Upper lobe of right lung (tissue), 1 donor: ENCODE results near the gene WWP2. TPM values are rescaled to one million over a fixed set of nuclear protein-coding genes. Genes with fewer than 3 reads are reported as not detected.

Experiments
- ATAC-seq: fragments of 200-7000 bp; cut with Tn5 transposase; one replicate; pipeline ENCODE4 v1.9.1; 2020; ENCODE audit warnings: mild to moderate bottlenecking, moderate library complexity
- DNase-seq: peaks from one replicate; pipeline ENCODE4 v3.0.0-alpha.2; 2020
- H3K27ac ChIP-seq: fragments of 200-600 bp; one replicate; pipeline ENCODE4 v1.8.0; 2022
- H3K27me3 ChIP-seq: fragments of 200-600 bp; one replicate; pipeline ENCODE4 v1.8.0; 2022; ENCODE audit warnings: mild to moderate bottlenecking
- H3K36me3 ChIP-seq: fragments of 200-600 bp; one replicate; pipeline ENCODE4 v1.8.0; 2022
- H3K4me1 ChIP-seq: fragments of 200-600 bp; one replicate; pipeline ENCODE4 v1.8.0; 2022
- H3K4me3 ChIP-seq: fragments of 200-600 bp; one replicate; pipeline ENCODE4 v1.8.0; 2022; ENCODE audit warnings: mild to moderate bottlenecking
- H3K9me3 ChIP-seq: fragments of 200-600 bp; one replicate; pipeline ENCODE4 v1.8.0; 2022
- intact Hi-C: fragments of 100-400 bp; cut with DNase I; formaldehyde crosslinking; loops from one replicate; pipeline ENCODE4 v1.11.0; 2022
- total RNA-seq: library from RNA; stranded (reverse); fragmentation: NEBNext Ultra II Directional; extraction: Animal tissue kit (Norgen Biotek cat#: 25700); gene quantifications from one replicate; pipeline ENCODE4 v1.2.1, GENCODE V29; 2021
- TF ChIP-seq, protein P1 (sequence below): fragments of 200-600 bp; IDR thresholded peaks from one replicate; pipeline ENCODE4 v1.8.0; 2022; ENCODE audit warnings: antibody characterized with exemption
- donor health status: DM: no; HTN: yes; CAD: no; lungs with severe emphysema.

WWP2 gene
- total RNA-seq, 1 donor from 2014 or later: 71.9 TPM

DNA sequence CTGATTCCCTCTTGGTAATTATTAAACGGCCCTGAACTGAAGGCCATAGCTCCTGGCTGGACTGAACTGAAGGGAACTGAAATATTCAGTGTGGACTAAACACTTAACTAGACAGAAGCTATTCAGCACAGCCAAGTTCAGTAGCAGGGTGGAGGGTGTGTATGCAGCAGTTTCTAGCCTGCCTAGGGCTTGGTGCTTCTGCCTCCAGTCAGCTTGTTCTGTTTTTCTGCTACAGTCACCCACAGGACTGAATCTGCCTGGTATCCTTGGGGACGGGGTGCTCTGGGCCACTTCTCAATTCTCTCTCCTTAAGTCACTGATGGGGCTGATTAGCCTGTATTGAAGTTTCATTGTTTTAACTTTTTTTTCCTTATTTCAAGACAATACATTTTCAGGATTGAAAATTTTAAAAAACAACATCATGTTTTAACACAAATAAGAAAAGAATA, 77.1 kb downstream of the WWP2 start:
- Histone ChIP-seq H3K9me3 (no peaks in the 10 kb centered on the region), H3K4me3 (no peak overlapping the region), H3K4me1 (peaks cover 21% of the 10 kb centered on the region), H3K27ac (peak overlapping the region; percentile 47), H3K27me3 (no peaks in the 10 kb centered on the region), H3K36me3 (peaks cover 27% of the 10 kb centered on the region)
- intact Hi-C loops: no loop called here
- ATAC-seq (peak; percentile 73), DNase-seq (no peak)
- TF ChIP-seq, protein P1, sequence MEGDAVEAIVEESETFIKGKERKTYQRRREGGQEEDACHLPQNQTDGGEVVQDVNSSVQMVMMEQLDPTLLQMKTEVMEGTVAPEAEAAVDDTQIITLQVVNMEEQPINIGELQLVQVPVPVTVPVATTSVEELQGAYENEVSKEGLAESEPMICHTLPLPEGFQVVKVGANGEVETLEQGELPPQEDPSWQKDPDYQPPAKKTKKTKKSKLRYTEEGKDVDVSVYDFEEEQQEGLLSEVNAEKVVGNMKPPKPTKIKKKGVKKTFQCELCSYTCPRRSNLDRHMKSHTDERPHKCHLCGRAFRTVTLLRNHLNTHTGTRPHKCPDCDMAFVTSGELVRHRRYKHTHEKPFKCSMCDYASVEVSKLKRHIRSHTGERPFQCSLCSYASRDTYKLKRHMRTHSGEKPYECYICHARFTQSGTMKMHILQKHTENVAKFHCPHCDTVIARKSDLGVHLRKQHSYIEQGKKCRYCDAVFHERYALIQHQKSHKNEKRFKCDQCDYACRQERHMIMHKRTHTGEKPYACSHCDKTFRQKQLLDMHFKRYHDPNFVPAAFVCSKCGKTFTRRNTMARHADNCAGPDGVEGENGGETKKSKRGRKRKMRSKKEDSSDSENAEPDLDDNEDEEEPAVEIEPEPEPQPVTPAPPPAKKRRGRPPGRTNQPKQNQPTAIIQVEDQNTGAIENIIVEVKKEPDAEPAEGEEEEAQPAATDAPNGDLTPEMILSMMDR: no peak

- peak; percentile 70 for DNase-seq
- peak overlapping the region; percentile 38 for H3K27ac ChIP-seq
- ATAC-seq: peak; percentile 63
- intact Hi-C loops: no loop called here
- peaks cover 27% of the 10 kb centered on the region for H3K36me3 ChIP-seq
- no peaks in the 10 kb centered on the region for H3K27me3 ChIP-seq
- H3K4me1 ChIP-seq: peaks cover 21% of the 10 kb centered on the region
- no peaks in the 10 kb centered on the region for H3K9me3 ChIP-seq
- TF ChIP-seq, protein P1: no peak
- H3K4me3 ChIP-seq: no peak overlapping the region
Observed at GRCh38 chr16:69839798-69840409, 77.8 kb downstream of the WWP2 start.

DNA sequence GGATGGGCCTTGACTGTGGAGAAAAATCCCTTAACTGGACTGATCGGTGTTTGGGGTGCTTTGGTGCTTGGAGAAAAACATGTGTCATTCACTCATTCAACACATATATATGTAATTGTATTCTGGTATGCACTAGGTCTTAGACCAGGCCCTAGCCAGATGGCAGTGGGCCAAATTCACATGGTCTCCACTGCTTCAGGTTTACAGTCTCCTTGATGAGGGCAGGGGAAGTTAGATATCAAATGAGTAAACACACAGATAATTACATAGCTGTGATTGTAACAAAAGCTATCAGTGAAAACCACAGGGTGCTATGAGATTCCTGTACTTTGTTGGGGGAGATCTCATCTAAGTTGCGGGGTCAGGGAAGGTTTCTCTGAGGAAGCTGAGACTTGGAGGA, 78.8 kb downstream of the WWP2 start:
- intact Hi-C loops: no loop called here
- Histone ChIP-seq H3K27ac (no peak overlapping the region), H3K36me3 (peaks cover 27% of the 10 kb centered on the region), H3K9me3 (no peaks in the 10 kb centered on the region), H3K27me3 (no peaks in the 10 kb centered on the region), H3K4me1 (peaks cover 21% of the 10 kb centered on the region), H3K4me3 (no peak overlapping the region)
- TF ChIP-seq, protein P1: no peak
- DNase-seq (no peak), ATAC-seq (peak; percentile 21)

GRCh38 chr16:69844441-69844840, 82.3 kb downstream of the WWP2 start:
- TF ChIP-seq, protein P1: no peak
- peaks cover 27% of the 10 kb centered on the region for H3K36me3 ChIP-seq
- DNase-seq: no peak

DNA sequence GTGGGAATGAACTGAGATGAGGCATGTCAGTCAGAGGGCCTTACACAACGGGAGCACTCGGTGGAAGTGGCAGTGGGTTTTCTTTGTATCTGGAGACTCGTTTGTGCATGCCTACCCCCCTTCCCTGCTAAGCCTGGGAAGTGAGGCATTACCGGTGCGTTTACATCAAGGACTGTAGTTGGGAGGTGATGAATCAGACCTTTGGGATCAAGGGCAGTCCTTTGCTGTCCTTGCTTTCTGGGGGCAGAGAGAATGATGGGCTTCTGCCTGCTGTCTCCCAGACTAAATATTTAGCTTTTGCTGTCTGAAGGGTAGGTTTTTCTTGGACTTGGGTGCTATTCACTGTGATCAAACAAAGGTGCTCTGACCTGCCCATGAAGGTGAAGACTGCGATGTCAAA, 83.0 kb downstream of the WWP2 start:
- Histone ChIP-seq H3K27me3 (no peaks in the 10 kb centered on the region), H3K9me3 (no peaks in the 10 kb centered on the region), H3K4me3 (no peak overlapping the region), H3K36me3 (peaks cover 27% of the 10 kb centered on the region), H3K27ac (no peak overlapping the region), H3K4me1 (peaks cover 17% of the 10 kb centered on the region)
- no peak for DNase-seq
- no peak for ATAC-seq
- TF ChIP-seq, protein P1: no peak
- intact Hi-C loops: no loop called here

More at GRCh38 chr16:69844441-69844840, 82.3 kb downstream of the WWP2 start:
- Histone ChIP-seq H3K27me3 (no peaks in the 10 kb centered on the region), H3K4me1 (peaks cover 21% of the 10 kb centered on the region), H3K27ac (no peak overlapping the region), H3K4me3 (no peak overlapping the region), H3K9me3 (no peaks in the 10 kb centered on the region)
- no peak for ATAC-seq
- intact Hi-C loops: no loop called here
